B cell (primary cell): ENCODE data around the gene ZBTB3. TPM values are rescaled to one million over a fixed set of nuclear protein-coding genes. Genes with fewer than 3 reads are reported as not detected.

Experiments used
- ATAC-seq: fragments of 200-7000 bp; cut with Tn5 transposase; one replicate; pipeline ENCODE4 v1.10.0; 2021; ENCODE audit warnings: low read depth, mild to moderate bottlenecking, moderate number of reproducible peaks, moderate library complexity
- CTCF ChIA-PET: fragments of 350-600 bp; sonication (Branson Sonifier 250); formaldehyde crosslinking; loops from one replicate; lab custom pipeline; 2021; ENCODE audit warnings: antibody characterized with exemption, inconsistent platforms; lab: Charles Lee
- POLR2A ChIA-PET: fragments of 350-600 bp; sonication (Branson Sonifier 250); formaldehyde crosslinking; loops from one replicate; lab custom pipeline; 2021; ENCODE audit warnings: antibody characterized with exemption; lab: Charles Lee
- DNase-seq: peaks from one replicate; pipeline ENCODE4 v3.0.0; 2013
- H2AFZ ChIP-seq: 2 replicates; pipeline ENCODE4 v1.6.1; 2012; ENCODE audit warnings: mild to moderate bottlenecking, low read depth, low read length; ENCODE audit not compliant: insufficient read depth, poor library complexity, severe bottlenecking
- H3K27ac ChIP-seq, 2 donors: 1 replicate in 1 of 2; 2 replicates in 1 of 2; pipeline ENCODE4 v1.5.1; 2012 to 2013; ENCODE audit warnings: low read length in 2 of 2, mild to moderate bottlenecking in 2 of 2, moderate library complexity in 1 of 2
- H3K27me3 ChIP-seq, 4 experiments: fragments of 200-600 bp in 1 of 4; sonication (generic) in 1 of 4; replicated peaks in 1 of 4; 1 replicate in 2 of 4; 2 replicates in 2 of 4; pipeline versions ENCODE4 v1.6.1 to v1.7.0; 2013 to 2016; ENCODE audit warnings: low read length in 3 of 4, mild to moderate bottlenecking in 2 of 4, mixed read lengths in 1 of 4, moderate library complexity in 1 of 4; ENCODE audit not compliant: insufficient read depth in 4 of 4, control insufficient read depth in 3 of 4; ENCODE audit errors: control extremely low read depth in 1 of 4
- H3K36me3 ChIP-seq, 2 experiments: replicated peaks in 1 of 2; 1 replicate in 1 of 2; 2 replicates in 1 of 2; pipeline versions ENCODE4 v1.6.1 to v1.7.1; 2013; ENCODE audit warnings: low read length in 1 of 2; ENCODE audit not compliant: insufficient read depth in 2 of 2, control insufficient read depth in 1 of 2; ENCODE audit errors: control extremely low read depth in 1 of 2, extremely low read depth in 1 of 2
- H3K4me1 ChIP-seq, 2 donors: fragments of 200-600 bp in 1 of 2; sonication (generic) in 1 of 2; 1 replicate in 1 of 2; 2 replicates in 1 of 2; pipeline versions ENCODE4 v1.5.1 to v1.6.1; 2013 to 2017; ENCODE audit warnings: low read length in 2 of 2; ENCODE audit not compliant: control insufficient read depth in 2 of 2, insufficient read depth in 2 of 2
- H3K4me2 ChIP-seq: replicated peaks from 2 replicates; pipeline ENCODE3; 2012; ENCODE audit warnings: mild to moderate bottlenecking, low read depth, low read length; ENCODE audit not compliant: poor library complexity, severe bottlenecking
- H3K4me3 ChIP-seq, 5 experiments: fragments of 200-600 bp in 1 of 5; sonication (generic) in 1 of 5; 1 replicate in 3 of 5; 2 replicates in 2 of 5; pipeline versions ENCODE4 v1.5.1 to v1.7.0; 2011 to 2016; ENCODE audit warnings: low read length in 4 of 5, mild to moderate bottlenecking in 4 of 5, low read depth in 2 of 5, control low read depth in 1 of 5, moderate library complexity in 1 of 5; ENCODE audit not compliant: insufficient read depth in 1 of 5; ENCODE audit errors: control extremely low read depth in 1 of 5, extremely low read depth in 1 of 5
- H3K79me2 ChIP-seq: fragments of 200-600 bp; sonication (generic); one replicate; pipeline ENCODE4 v1.6.0; 2016; ENCODE audit warnings: low read length; ENCODE audit not compliant: control insufficient read depth, insufficient read depth
- H3K9ac ChIP-seq: fragments of 200-600 bp; sonication (generic); 2 replicates; pipeline ENCODE4 v1.6.1; 2017; ENCODE audit warnings: mild to moderate bottlenecking, low read length, moderate library complexity
- H3K9me3 ChIP-seq, 3 donors: one replicate each; pipeline versions ENCODE4 v1.6.1 to v1.7.1; 2013; ENCODE audit warnings: low read length in 2 of 3; ENCODE audit not compliant: control insufficient read depth in 2 of 3, insufficient read depth in 1 of 3; ENCODE audit errors: control extremely low read depth in 1 of 3
- H4K20me1 ChIP-seq: 2 replicates; pipeline ENCODE4 v1.6.0; 2012; ENCODE audit warnings: mild to moderate bottlenecking, low read length; ENCODE audit not compliant: insufficient read depth, control insufficient read depth, poor library complexity, severe bottlenecking
- H3K27ac Mint-ChIP-seq: one replicate; pipeline ENCODE4 v1.8.0; 2021; ENCODE audit warnings: mixed read lengths
- H3K27me3 Mint-ChIP-seq: one replicate; pipeline ENCODE4 v1.8.0; 2021; ENCODE audit warnings: mixed read lengths
- H3K4me1 Mint-ChIP-seq: one replicate; pipeline ENCODE4 v1.8.0; 2021; ENCODE audit warnings: mixed read lengths
- H3K4me3 Mint-ChIP-seq: one replicate; pipeline ENCODE4 v1.8.0; 2021; ENCODE audit warnings: mixed read lengths
- H3K9me3 Mint-ChIP-seq: one replicate; pipeline ENCODE4 v1.8.0; 2022; ENCODE audit warnings: mixed read lengths; ENCODE audit not compliant: insufficient read depth
- CTCF ChIP-seq: fragments of 200-600 bp; IDR thresholded peaks from one replicate; pipeline ENCODE4 v1.8.0; 2022; ENCODE audit warnings: antibody characterized with exemption, mild to moderate bottlenecking
- EZH2 ChIP-seq: IDR thresholded peaks from 2 replicates; pipeline ENCODE4 v1.6.1; 2012; ENCODE audit warnings: borderline replicate concordance, low read depth, mild to moderate bottlenecking, moderate library complexity, low read length; ENCODE audit not compliant: insufficient read depth, poor library complexity, severe bottlenecking
- WGBS: methylation state at CpG from one replicate; pipeline ENCODE4 v1.1.5; 2013; ENCODE audit warnings: missing lambda C conversion rate; ENCODE audit not compliant: insufficient coverage; 5-methylcytosine and 5-hydroxymethylcytosine counted together
- intact Hi-C: fragments of 100-400 bp; cut with micrococcal nuclease; formaldehyde crosslinking; loops from one replicate; pipeline ENCODE4 v1.10.0; 2022
- polyA plus RNA-seq: library from polyadenylated mRNA; depleted of rRNA; stranded (reverse); fragments of >200 nt; gene quantifications from 2 replicates; pipeline ENCODE4 v1.2.3, GENCODE V29; 2012
- total RNA-seq, 2 donors: library from RNA; stranded (reverse); fragments of 120-200 nt in 1 of 2; gene quantifications; 1 replicate in 1 of 2; 2 replicates in 1 of 2; pipeline versions ENCODE4 v1.2.3 to v1.2.4, GENCODE V29; 2013 to 2022

ZBTB3 gene
- total and polyA plus RNA-seq, 2 donors (not counting 1 experiment from before 2014, with no cell fraction given), result 8.7 to 22.0 TPM

GRCh38 chr11:62712276-62712812 is 41.6 kb downstream of the ZBTB3 start:
- Histone ChIP-seq H3K4me3 (no peak overlapping the region), H3K9ac (no peak overlapping the region), H3K27ac (peak overlapping the region in 1 of 2 donors; percentile 51), H3K9me3 (no peaks in the 10 kb centered on the region), H2AFZ (no peak overlapping the region), H3K4me2 (no peak overlapping the region), H4K20me1 (peaks cover 6% of the 10 kb centered on the region), H3K27me3 (no peaks in the 10 kb centered on the region), H3K36me3 (peaks cover 2 to 61% of the 10 kb centered on the region in 2 experiments), H3K4me1 (peaks cover 22 to 33% of the 10 kb centered on the region in 2 donors), H3K79me2 (peaks cover 42% of the 10 kb centered on the region)
- H3K9me3 Mint-ChIP-seq, result no peaks in the 10 kb centered on the region
- CTCF ChIA-PET, result no interaction called here
- no peak overlapping the region for H3K4me3 Mint-ChIP-seq
- 100% methylated on average over 1 of the region's 6 CpGs for WGBS
- DNase-seq (no peak), ATAC-seq (no peak)
- no peaks in the 10 kb centered on the region for H3K27me3 Mint-ChIP-seq
- POLR2A ChIA-PET, result interaction anchor here (0.6 to 1.0 kb wide), 2 partner anchors 129 to 140 kb away, joined by 3 to 4 read pairs; no protein-coding TSS in a partner anchor
- H3K4me1 Mint-ChIP-seq, result peaks cover 43% of the 10 kb centered on the region
- intact Hi-C loops, result no loop called here
- no peak for TF ChIP-seq CTCF
- TF ChIP-seq EZH2, result no peak
- peak overlapping the region; percentile 64 for H3K27ac Mint-ChIP-seq

- Histone ChIP-seq H3K4me3 (peak overlapping the region; percentile 18 to 91 (median 73)), H4K20me1 (no peaks in the 10 kb centered on the region), H3K9ac (peak overlapping the region; percentile 89), H3K4me2 (peak overlapping the region; percentile 95), H3K79me2 (peaks cover 25% of the 10 kb centered on the region), H3K9me3 (no peaks in the 10 kb centered on the region), H3K27me3 (no peaks in the 10 kb centered on the region), H3K36me3 (peaks cover 0 to 38% of the 10 kb centered on the region in 2 experiments), H3K4me1 (peaks cover 39 to 52% of the 10 kb centered on the region in 2 donors), H3K27ac (peak overlapping the region; percentile 90 to 93), H2AFZ (peak overlapping the region; percentile 99)
- H3K4me3 Mint-ChIP-seq, result peak overlapping the region; percentile 92
- 69% methylated on average over 7 of the region's 7 CpGs for WGBS
- ATAC-seq, result no peak
- H3K27me3 Mint-ChIP-seq, result no peaks in the 10 kb centered on the region
- peak overlapping the region; percentile 95 for H3K27ac Mint-ChIP-seq
- H3K9me3 Mint-ChIP-seq, result no peaks in the 10 kb centered on the region
- TF ChIP-seq EZH2, result no peak
- TF ChIP-seq CTCF, result no peak
- peaks cover 65% of the 10 kb centered on the region for H3K4me1 Mint-ChIP-seq
- POLR2A ChIA-PET, result interaction anchor here (0.6 to 6.5 kb wide), 17 partner anchors 17 to 171 kb away, joined by 3 to 66 read pairs (median 9); partner anchors contain the start of genes C11orf98, CSKMT, HNRNPUL2 and INTS5
- intact Hi-C loops, result no loop called here
- DNase-seq, result no peak
- CTCF ChIA-PET, result interaction anchor here (1.0 to 1.4 kb wide), 3 partner anchors 38 to 116 kb away, joined by 3 read pairs; partner anchors contain the start of genes C11orf98, CSKMT and UQCC3
These were observed 44.0 kb downstream of the ZBTB3 start for GRCh38 chr11:62710001-62710345.
